Measurements from ENCODE around the gene SGCE. TPM values are rescaled to one million over a fixed set of nuclear protein-coding genes. Genes with fewer than 3 reads are reported as not detected.

SGCE gene
- total and polyA plus RNA-seq, 8 donors: 49.9 to 84.9 (median 72.8) TPM

DNA sequence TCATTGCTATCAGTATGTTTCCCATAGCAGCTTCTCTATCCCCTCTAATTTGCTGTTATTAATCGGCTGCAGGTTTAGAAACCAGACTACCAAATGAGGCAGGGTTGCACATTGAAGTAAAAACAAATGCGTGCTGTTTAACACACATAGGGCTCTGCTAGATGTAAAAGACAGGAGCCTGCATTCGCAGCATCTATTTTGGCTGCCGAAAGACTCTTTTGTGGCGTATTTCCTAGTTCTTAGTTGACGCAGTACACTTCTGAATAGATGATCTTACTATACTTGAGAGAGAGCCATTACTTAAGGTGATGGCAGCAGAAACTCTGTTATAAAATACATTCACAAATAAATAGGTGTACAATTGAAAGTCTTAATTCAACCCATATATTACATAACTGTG, 21.4 kb downstream of the SGCE start:
- Histone ChIP-seq H3K9me3 (no peaks in the 10 kb centered on the region), H3K4me3 (no peak overlapping the region), H3K36me3 (no peaks in the 10 kb centered on the region), H3K4me1 (no peaks in the 10 kb centered on the region), H3K27me3 (no peaks in the 10 kb centered on the region), H3K27ac (no peak overlapping the region)
- ATAC-seq: no peak
- DNase-seq: no peak
- intact Hi-C loops (cut with DNase I): no loop called here
- TF ChIP-seq, protein P1, sequence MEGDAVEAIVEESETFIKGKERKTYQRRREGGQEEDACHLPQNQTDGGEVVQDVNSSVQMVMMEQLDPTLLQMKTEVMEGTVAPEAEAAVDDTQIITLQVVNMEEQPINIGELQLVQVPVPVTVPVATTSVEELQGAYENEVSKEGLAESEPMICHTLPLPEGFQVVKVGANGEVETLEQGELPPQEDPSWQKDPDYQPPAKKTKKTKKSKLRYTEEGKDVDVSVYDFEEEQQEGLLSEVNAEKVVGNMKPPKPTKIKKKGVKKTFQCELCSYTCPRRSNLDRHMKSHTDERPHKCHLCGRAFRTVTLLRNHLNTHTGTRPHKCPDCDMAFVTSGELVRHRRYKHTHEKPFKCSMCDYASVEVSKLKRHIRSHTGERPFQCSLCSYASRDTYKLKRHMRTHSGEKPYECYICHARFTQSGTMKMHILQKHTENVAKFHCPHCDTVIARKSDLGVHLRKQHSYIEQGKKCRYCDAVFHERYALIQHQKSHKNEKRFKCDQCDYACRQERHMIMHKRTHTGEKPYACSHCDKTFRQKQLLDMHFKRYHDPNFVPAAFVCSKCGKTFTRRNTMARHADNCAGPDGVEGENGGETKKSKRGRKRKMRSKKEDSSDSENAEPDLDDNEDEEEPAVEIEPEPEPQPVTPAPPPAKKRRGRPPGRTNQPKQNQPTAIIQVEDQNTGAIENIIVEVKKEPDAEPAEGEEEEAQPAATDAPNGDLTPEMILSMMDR (IDR thresholded peaks at IDR 0.05): no peak

- intact Hi-C loops (cut with DNase I): no loop called here
- Histone ChIP-seq H3K27ac (no peak overlapping the region), H3K27me3 (no peaks in the 10 kb centered on the region), H3K9me3 (no peaks in the 10 kb centered on the region), H3K4me3 (no peak overlapping the region), H3K36me3 (no peaks in the 10 kb centered on the region), H3K4me1 (no peaks in the 10 kb centered on the region)
- TF ChIP-seq, protein P1 (IDR thresholded peaks at IDR 0.05): no peak
- DNase-seq (no peak), ATAC-seq (no peak)
These were observed 22.2 kb downstream of the SGCE start for GRCh38 chr7:94633687-94634086.

DNA sequence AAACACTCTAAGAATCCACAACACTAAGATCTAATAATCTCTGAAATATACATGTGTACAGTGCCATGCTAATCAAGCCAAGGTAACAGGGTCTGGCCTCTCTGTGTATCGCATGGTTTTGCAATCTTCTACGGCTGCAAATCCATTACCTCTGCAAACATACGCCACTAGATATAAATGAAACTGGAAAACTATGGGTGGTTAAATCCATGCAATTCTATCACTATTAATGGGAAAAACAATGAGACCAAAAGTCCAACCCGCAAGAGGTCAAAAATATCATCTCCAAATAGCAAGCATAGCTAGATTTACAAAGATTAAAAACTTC, 23.0 kb downstream of the SGCE start:
- Histone ChIP-seq H3K27me3 (no peaks in the 10 kb centered on the region), H3K9me3 (no peaks in the 10 kb centered on the region), H3K4me1 (no peaks in the 10 kb centered on the region), H3K4me3 (no peak overlapping the region), H3K36me3 (no peaks in the 10 kb centered on the region), H3K27ac (no peak overlapping the region)
- intact Hi-C loops (cut with DNase I): no loop called here
- TF ChIP-seq, protein P1 (IDR thresholded peaks at IDR 0.05): no peak
- DNase-seq (no peak), ATAC-seq (peak; percentile 29)

DNA sequence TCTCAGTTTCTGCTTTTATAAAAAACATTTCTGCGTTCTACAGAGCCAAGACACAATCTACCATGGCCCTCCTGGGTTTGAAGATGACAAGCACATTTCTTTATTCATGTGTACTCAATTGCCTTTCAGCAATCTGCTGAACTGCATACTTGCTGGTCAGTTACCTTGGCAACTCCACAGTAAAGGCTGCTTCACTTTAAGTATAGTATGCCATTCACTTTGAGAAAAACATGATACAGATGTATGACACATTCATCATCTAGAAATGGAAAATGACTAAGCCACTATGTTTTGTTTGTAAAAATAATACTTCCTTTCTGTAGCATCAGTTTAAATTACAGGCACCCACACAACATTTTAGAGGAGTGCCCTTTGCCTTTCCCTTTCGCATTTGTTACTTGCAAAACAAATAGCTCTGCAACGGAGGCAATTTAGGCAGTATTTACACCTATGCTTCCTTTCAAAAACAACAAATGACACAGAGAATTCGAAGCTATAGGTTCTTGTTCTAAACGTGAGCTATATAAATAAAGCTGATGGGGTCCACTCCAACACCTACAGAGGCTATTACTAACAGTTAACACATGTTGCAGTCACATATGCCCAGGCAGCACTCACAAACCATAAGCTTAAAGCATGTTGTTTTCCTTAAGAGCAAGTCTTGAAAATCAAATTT, 23.5 kb downstream of the SGCE start:
- TF ChIP-seq, protein P1 (IDR thresholded peaks at IDR 0.05): no peak
- no peaks in the 10 kb centered on the region for H3K4me1 ChIP-seq
- DNase-seq: peak in 1 of 4 donors; percentile 16
- no peaks in the 10 kb centered on the region for H3K27me3 ChIP-seq
- H3K4me3 ChIP-seq: no peak overlapping the region
- ATAC-seq: peak; percentile 60
- intact Hi-C loops (cut with DNase I): no loop called here
- no peaks in the 10 kb centered on the region for H3K36me3 ChIP-seq
- H3K27ac ChIP-seq: no peak overlapping the region
- H3K9me3 ChIP-seq: no peaks in the 10 kb centered on the region

DNA sequence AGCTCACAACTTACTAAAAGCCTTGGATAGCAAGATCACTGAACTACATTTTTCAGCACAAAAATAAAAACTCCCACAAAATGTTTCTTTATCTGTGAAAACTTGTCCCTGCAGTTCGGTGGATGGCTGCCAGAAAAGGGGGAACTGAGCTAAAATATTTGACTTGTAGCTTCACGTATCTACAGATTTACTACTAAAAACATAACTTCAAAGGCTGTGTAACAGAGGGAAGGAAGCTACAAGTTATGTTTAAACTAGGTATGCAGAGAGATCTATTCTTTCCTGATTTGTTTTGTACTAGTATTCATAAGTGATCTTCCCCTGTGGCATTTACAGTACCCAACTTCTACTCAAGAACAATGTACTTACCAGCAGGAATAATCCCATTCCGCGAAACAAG, 25.1 kb downstream of the SGCE start:
- peak in 1 of 4 donors; percentile 16 for DNase-seq
- no peaks in the 10 kb centered on the region for H3K4me1 ChIP-seq
- H3K36me3 ChIP-seq: no peaks in the 10 kb centered on the region
- H3K9me3 ChIP-seq: no peaks in the 10 kb centered on the region
- H3K4me3 ChIP-seq: no peak overlapping the region
- TF ChIP-seq, protein P1 (IDR thresholded peaks at IDR 0.05): no peak
- H3K27ac ChIP-seq: no peak overlapping the region
- intact Hi-C loops (cut with DNase I): no loop called here
- no peaks in the 10 kb centered on the region for H3K27me3 ChIP-seq
- ATAC-seq: no peak

Data from left lung (tissue), 10 donors.